ENCODE results near the gene NUTF2.
"Not testable (repeated sequence)": the region's sequence is repeated elsewhere in the genome, so short reads cannot be mapped to it uniquely, and the experiment has no call there.

NUTF2 gene

DNA sequence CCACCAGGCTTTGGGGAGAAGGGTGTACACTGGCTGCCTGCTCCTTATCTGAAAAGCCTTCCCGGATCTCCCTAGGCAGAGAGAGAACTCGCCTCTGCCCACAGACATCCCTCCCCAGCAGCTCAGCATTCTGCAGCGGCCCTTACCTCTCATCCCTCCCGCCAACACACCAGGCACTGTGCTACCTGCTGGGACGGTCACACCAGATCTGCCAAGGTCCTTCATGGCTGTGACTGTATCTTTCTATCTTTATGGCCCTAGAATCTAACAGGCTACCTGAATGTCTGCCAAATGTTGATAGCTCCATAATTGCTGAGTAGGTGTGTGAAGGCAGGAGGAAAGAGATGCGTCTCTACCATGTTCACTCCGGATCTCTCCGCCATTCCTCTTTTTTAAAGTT, 32.2 kb upstream of the NUTF2 start:
- H3K4me1 ChIP-seq (ENCODE audit: control insufficient read depth, insufficient read depth, low read length): peaks cover 2% of the 10 kb centered on the region
- no peak overlapping the region for H3K9ac ChIP-seq (ENCODE audit: low read depth, low read length)
- no peaks in the 10 kb centered on the region for H3K27me3 ChIP-seq (ENCODE audit: control insufficient read depth, insufficient read depth, low read length)
- no peak overlapping the region for H3K4me3 ChIP-seq (ENCODE audit: low read depth, low read length)
- no peaks in the 10 kb centered on the region for H3K36me3 ChIP-seq (ENCODE audit: control insufficient read depth, insufficient read depth, low read length)
- H3K9me3 ChIP-seq (ENCODE audit: control insufficient read depth, insufficient read depth, low read length): no peaks in the 10 kb centered on the region

DNA sequence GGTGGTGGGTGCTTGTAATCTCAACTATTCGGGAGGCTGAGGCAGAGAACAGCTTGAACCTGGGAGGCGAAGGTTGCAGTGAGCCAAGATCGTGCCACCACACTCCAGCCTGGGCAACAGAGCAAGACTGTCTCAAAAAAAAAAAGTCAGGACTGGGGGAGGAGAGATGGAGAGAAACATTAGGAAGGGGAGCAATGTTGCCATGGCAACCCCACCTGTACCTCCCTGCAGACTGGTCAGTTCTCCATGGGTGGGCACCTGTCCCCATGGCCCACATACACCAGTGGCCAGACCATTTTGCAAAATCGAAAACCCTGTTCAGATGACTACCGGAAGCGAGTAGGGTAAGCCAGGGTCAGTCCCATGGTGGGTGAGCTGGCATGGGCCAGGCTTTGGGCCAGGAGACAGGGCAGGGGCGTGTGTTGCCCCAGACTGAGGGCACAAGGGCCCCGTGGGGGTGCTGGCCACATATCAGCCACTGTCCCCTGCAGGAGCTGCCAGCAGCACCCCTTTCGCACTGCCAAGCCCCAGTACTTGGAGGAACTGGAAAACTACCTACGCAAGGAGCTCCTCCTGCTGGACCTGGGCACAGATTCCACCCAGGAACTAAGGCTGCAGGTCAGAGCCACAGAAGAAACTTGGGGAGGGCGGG, 26.0 kb upstream of the NUTF2 start:
- H3K9me3 ChIP-seq (ENCODE audit: control insufficient read depth, insufficient read depth, low read length): no peaks in the 10 kb centered on the region
- no peaks in the 10 kb centered on the region for H3K27me3 ChIP-seq (ENCODE audit: control insufficient read depth, insufficient read depth, low read length)
- no peaks in the 10 kb centered on the region for H3K36me3 ChIP-seq (ENCODE audit: control insufficient read depth, insufficient read depth, low read length)
- H3K4me1 ChIP-seq (ENCODE audit: control insufficient read depth, insufficient read depth, low read length): peaks cover 2% of the 10 kb centered on the region
- no peak overlapping the region for H3K4me3 ChIP-seq (ENCODE audit: low read depth, low read length)
- no peak overlapping the region for H3K9ac ChIP-seq (ENCODE audit: low read depth, low read length)

DNA sequence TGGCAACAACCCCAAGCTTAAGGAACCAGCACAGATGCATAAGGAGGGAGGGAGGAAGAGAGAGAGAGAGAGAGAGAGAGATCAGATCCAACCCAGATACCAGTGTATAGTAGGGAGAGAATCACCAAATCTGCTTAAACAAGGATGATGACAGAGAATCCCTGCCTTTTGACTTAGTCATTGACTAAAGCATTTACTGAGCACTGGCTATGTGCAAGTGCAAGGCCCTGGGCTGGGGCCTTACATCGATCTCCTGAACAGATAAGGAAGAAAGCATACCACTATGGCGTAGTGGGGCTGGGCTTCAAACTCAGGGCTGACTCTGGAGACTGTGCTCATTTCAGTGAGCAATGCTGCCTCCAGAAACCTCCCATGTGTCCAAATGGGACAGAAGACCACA, 24.2 kb upstream of the NUTF2 start:
- H3K36me3 ChIP-seq (ENCODE audit: control insufficient read depth, insufficient read depth, low read length): peaks cover 8% of the 10 kb centered on the region
- no peaks in the 10 kb centered on the region for H3K4me1 ChIP-seq (ENCODE audit: control insufficient read depth, insufficient read depth, low read length)
- no peak overlapping the region for H3K4me3 ChIP-seq (ENCODE audit: low read depth, low read length)
- H3K27me3 ChIP-seq (ENCODE audit: control insufficient read depth, insufficient read depth, low read length): no peaks in the 10 kb centered on the region
- H3K9ac ChIP-seq (ENCODE audit: low read depth, low read length): no peak overlapping the region
- H3K9me3 ChIP-seq (ENCODE audit: control insufficient read depth, insufficient read depth, low read length): no peaks in the 10 kb centered on the region

DNA sequence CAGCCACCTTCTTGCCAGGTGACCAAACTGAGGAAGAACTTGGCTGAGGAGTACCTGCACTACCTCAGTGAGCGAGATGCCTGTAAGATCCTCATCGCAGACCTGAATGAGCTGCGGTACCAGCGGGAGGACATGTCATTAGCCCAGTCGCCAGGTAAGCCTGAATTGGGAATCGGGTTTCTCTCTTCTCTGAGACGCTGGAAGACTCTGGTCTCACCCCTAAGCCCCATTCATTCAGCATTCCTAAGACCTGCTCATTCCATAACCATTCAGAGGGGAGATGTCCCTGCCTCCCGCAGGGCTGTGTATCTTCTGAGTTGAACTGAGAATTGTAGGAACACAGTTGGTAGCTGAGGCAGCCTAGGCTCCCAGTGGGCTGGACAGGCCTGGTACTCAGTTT, 21.6 kb upstream of the NUTF2 start:
- Histone ChIP-seq H3K36me3 (ENCODE audit: control insufficient read depth, insufficient read depth, low read length) (peaks cover 29% of the 10 kb centered on the region), H3K27me3 (ENCODE audit: control insufficient read depth, insufficient read depth, low read length) (no peaks in the 10 kb centered on the region), H3K9ac (ENCODE audit: low read depth, low read length) (no peak overlapping the region), H3K9me3 (ENCODE audit: control insufficient read depth, insufficient read depth, low read length) (no peaks in the 10 kb centered on the region), H3K4me1 (ENCODE audit: control insufficient read depth, insufficient read depth, low read length) (no peaks in the 10 kb centered on the region), H3K4me3 (ENCODE audit: low read depth, low read length) (no peak overlapping the region)

DNA sequence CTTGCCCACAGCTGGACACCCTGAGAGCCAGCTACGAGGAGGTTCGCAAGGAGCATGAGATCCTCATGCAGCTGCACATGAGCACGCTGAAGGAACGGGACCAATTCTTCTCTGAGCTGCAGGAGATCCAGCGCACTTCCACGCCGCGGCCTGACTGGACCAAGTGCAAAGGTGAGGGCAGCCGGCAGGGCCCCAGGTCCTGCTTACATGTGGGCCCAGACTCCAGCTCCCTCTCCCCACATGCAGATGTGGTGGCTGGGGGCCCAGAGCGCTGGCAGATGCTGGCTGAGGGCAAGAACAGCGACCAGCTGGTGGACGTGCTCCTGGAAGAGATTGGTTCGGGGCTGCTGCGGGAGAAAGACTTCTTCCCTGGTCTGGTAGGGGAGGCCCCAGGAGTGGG, 20.8 kb upstream of the NUTF2 start:
- no peaks in the 10 kb centered on the region for H3K4me1 ChIP-seq (ENCODE audit: control insufficient read depth, insufficient read depth, low read length)
- no peaks in the 10 kb centered on the region for H3K27me3 ChIP-seq (ENCODE audit: control insufficient read depth, insufficient read depth, low read length)
- no peak overlapping the region for H3K9ac ChIP-seq (ENCODE audit: low read depth, low read length)
- H3K9me3 ChIP-seq (ENCODE audit: control insufficient read depth, insufficient read depth, low read length): no peaks in the 10 kb centered on the region
- peaks cover 36% of the 10 kb centered on the region for H3K36me3 ChIP-seq (ENCODE audit: control insufficient read depth, insufficient read depth, low read length)
- no peak overlapping the region for H3K4me3 ChIP-seq (ENCODE audit: low read depth, low read length)

DNA sequence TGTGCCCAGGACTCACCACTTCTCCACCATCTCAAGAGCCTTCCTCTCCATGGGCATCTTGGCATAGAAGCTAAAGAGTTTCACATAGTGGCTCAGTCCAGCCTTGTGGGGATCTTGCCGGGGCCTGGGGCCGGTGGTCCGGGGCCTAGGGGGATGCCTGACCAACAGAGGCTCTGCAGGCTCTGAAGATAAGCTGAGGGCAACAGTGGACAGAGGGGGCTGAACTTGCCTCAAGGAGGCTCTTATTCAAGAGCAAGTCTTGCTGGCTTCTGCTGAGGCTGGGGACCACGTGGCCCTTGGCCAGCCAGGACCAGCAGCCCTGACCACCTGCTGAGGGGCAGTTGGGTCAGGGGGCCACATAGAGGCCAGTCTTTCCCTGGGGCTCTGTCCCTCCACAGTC, 18.1 kb upstream of the NUTF2 start:
- H3K36me3 ChIP-seq (ENCODE audit: control insufficient read depth, insufficient read depth, low read length): peaks cover 47% of the 10 kb centered on the region

DNA sequence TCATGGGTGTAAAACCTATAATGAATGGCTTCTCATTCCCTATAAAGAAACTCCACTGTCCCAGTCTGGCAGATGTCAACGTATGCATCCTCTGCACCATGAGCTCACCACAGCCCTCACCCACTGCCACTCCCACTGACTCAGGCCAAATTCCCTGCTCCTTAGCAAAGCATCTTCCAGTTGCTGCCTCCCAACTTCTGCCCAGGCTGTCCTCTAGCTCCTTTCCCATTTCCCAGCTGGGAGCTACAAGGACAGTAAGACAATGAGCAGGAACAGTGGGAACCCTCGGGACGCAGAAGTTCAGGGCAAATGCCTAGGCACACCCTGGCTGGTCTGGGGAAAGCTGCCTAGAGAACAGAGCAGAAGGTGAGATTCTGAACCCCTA, 13.7 kb upstream of the NUTF2 start:
- peak overlapping the region; percentile 68 for H3K9ac ChIP-seq (ENCODE audit: low read depth, low read length)
- H3K4me3 ChIP-seq (ENCODE audit: low read depth, low read length): peak overlapping the region; percentile 88
- H3K27me3 ChIP-seq (ENCODE audit: control insufficient read depth, insufficient read depth, low read length): no peaks in the 10 kb centered on the region
- H3K36me3 ChIP-seq (ENCODE audit: control insufficient read depth, insufficient read depth, low read length): peaks cover 35% of the 10 kb centered on the region
- peaks cover 3% of the 10 kb centered on the region for H3K4me1 ChIP-seq (ENCODE audit: control insufficient read depth, insufficient read depth, low read length)
- no peaks in the 10 kb centered on the region for H3K9me3 ChIP-seq (ENCODE audit: control insufficient read depth, insufficient read depth, low read length)

More for the DNA sequence above, 18.1 kb upstream of the NUTF2 start:
- Histone ChIP-seq H3K4me1 (ENCODE audit: control insufficient read depth, insufficient read depth, low read length) (peaks cover 3% of the 10 kb centered on the region), H3K9me3 (ENCODE audit: control insufficient read depth, insufficient read depth, low read length) (no peaks in the 10 kb centered on the region), H3K4me3 (ENCODE audit: low read depth, low read length) (no peak overlapping the region), H3K27me3 (ENCODE audit: control insufficient read depth, insufficient read depth, low read length) (no peaks in the 10 kb centered on the region), H3K9ac (ENCODE audit: low read depth, low read length) (no peak overlapping the region)

DNA sequence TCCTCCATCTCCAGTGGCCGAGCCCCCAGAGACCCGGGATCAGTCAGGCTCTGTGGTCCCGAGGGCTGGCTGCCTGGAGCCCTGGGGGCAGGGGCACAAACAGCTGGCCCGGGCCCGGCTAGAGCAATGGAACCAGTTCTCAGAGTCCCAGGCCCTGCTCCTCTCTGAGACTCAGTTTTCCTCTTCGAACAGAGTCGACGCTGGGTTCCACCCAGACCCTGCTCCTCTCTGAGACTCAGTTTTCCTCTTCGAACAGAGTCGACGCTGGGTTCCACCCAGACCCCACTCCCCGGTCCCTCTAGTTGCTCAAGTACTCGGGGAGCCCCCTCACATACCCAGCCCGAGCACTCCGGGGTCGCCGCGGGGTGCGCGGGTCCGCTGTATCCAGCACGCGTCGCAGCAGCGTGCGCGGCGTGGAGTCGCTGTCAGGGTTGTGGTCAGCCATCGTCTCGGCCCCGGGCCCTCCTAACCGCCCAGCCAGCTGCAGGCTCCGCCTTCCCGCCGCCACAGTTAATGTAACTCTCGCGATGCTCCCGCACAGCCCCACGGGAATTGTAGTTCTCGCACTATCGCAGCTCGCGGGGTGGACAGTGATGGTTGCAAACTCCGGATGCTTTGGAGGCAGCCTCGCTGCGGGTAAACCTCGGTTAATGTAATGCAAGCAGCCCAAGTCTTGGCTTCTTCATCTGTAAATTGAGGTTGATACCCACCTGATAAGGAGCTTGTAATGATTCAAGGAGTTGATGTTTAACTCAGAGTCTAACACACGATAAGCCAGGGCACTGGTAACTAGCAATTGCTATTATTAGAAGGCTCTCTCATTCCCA, 13.1 kb upstream of the NUTF2 start:
- Histone ChIP-seq H3K36me3 (ENCODE audit: control insufficient read depth, insufficient read depth, low read length) (peaks cover 32% of the 10 kb centered on the region), H3K4me3 (ENCODE audit: low read depth, low read length) (peak overlapping the region; percentile 88), H3K9ac (ENCODE audit: low read depth, low read length) (peak overlapping the region; percentile 68), H3K4me1 (ENCODE audit: control insufficient read depth, insufficient read depth, low read length) (peaks cover 3% of the 10 kb centered on the region), H3K9me3 (ENCODE audit: control insufficient read depth, insufficient read depth, low read length) (no peaks in the 10 kb centered on the region), H3K27me3 (ENCODE audit: control insufficient read depth, insufficient read depth, low read length) (no peaks in the 10 kb centered on the region)

DNA sequence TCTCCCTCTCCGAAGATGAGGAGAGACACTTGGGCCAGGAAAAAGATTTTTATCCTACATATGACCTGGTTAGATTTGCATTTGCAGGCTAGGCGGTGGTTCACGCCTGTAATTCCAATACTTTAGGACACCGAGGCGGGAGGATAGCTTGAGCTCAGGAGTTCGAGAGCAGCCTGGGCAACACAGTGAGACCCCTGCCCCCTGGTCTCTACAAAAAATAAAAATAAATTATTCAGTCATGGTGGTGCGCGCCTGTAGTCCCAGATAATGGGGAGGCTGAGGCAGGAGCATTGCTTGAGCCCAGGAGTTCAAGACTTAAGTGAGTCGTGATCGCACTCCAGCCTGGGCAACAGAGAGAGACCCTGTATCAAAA, 12.5 kb upstream of the NUTF2 start:
- Histone ChIP-seq H3K27me3 (ENCODE audit: control insufficient read depth, insufficient read depth, low read length) (no peaks in the 10 kb centered on the region), H3K36me3 (ENCODE audit: control insufficient read depth, insufficient read depth, low read length) (peaks cover 27% of the 10 kb centered on the region), H3K4me3 (ENCODE audit: low read depth, low read length) (peak overlapping the region; percentile 88), H3K9me3 (ENCODE audit: control insufficient read depth, insufficient read depth, low read length) (no peaks in the 10 kb centered on the region), H3K4me1 (ENCODE audit: control insufficient read depth, insufficient read depth, low read length) (peaks cover 3% of the 10 kb centered on the region), H3K9ac (ENCODE audit: low read depth, low read length) (peak overlapping the region; percentile 2)

DNA sequence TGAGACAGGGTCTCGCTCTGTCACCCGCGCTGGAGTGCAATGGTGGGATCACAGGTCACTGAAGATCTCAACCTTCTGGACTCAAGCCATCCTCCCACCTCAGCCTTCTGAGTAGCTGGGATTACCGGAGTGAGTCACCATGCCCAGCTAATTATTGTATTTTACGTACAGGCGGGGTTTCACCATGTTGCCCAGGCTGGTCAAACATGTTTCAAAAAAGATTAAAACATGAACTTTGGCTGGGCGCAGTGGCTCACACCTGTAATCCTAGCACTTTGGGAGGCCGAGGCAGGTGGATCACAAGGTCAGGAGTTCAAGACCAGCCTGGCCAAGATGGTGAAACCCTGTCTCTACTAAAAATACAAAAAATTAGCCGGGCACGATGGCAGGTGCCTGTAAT, 9.5 kb upstream of the NUTF2 start:
- not testable (repeated sequence) for H3K36me3 ChIP-seq (ENCODE audit: control insufficient read depth, insufficient read depth, low read length); H3K9ac ChIP-seq (ENCODE audit: low read depth, low read length); H3K4me3 ChIP-seq (ENCODE audit: low read depth, low read length); H3K9me3 ChIP-seq (ENCODE audit: control insufficient read depth, insufficient read depth, low read length); H3K4me1 ChIP-seq (ENCODE audit: control insufficient read depth, insufficient read depth, low read length); H3K27me3 ChIP-seq (ENCODE audit: control insufficient read depth, insufficient read depth, low read length)

DNA sequence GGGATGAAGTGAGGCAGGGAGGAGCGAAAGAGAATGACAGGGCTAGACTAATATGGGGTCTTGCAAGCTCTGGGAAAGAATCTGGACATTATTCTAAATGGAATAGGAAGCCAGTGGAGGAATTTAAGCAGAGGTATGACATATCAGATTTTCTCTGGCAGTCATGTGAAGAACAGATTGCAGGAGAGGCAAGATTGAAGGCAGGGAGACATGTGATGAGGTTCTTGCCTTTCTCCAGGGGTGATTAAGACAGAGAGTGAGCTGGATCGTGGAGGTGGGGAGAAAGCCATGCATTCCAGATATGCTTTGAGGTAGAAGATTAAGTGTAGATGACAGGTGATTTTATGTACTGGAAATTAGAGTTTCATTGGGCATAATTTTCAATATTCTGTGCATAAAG, 8.9 kb upstream of the NUTF2 start:
- Histone ChIP-seq H3K9me3 (ENCODE audit: control insufficient read depth, insufficient read depth, low read length) (no peaks in the 10 kb centered on the region), H3K36me3 (ENCODE audit: control insufficient read depth, insufficient read depth, low read length) (no peaks in the 10 kb centered on the region), H3K4me1 (ENCODE audit: control insufficient read depth, insufficient read depth, low read length) (peaks cover 4% of the 10 kb centered on the region), H3K27me3 (ENCODE audit: control insufficient read depth, insufficient read depth, low read length) (no peaks in the 10 kb centered on the region), H3K9ac (ENCODE audit: low read depth, low read length) (no peak overlapping the region), H3K4me3 (ENCODE audit: low read depth, low read length) (no peak overlapping the region)

DNA sequence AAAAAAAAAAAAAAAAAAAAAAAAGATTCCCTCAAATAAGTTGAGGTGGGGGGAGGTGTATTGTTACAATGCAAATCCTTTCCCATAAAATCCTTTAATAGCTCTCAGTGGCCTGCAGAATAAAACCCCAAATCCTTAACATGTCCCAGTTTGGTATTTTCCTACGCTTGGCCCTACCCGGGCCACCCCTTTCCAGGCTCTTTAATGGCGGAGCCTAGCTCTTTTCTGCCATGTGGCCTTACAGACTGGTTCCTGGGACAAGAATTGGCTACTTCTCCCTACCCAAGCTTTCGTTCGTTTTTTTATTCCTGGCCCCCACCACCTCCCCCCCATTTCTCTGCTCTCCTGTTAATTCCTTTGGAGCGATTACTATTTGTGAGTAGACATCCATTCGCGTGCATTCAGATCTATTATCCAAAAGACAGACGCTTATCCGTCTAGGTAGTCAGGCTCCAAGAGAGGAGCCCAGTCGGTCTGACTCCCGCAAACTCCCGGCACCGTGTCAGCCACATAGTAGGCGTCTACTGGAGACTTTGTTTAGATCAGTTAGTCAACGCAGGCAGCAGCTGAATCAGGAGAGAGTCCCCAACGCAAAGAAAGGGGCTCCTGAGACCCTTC, 5.4 kb upstream of the NUTF2 start:
- H3K9ac ChIP-seq (ENCODE audit: low read depth, low read length): peak overlapping the region; percentile 81
- H3K36me3 ChIP-seq (ENCODE audit: control insufficient read depth, insufficient read depth, low read length): no peaks in the 10 kb centered on the region
- no peaks in the 10 kb centered on the region for H3K9me3 ChIP-seq (ENCODE audit: control insufficient read depth, insufficient read depth, low read length)
- peak overlapping the region; percentile 52 for H3K4me3 ChIP-seq (ENCODE audit: low read depth, low read length)
- H3K4me1 ChIP-seq (ENCODE audit: control insufficient read depth, insufficient read depth, low read length): peaks cover 25% of the 10 kb centered on the region
- H3K27me3 ChIP-seq (ENCODE audit: control insufficient read depth, insufficient read depth, low read length): no peaks in the 10 kb centered on the region
